Measurements from ENCODE around the gene SHC4.

SHC4 gene

GRCh38 chr15:48872632-48873031 is 91.1 kb downstream of the SHC4 start:
- H3K4me1 ChIP-seq (ENCODE audit: control insufficient read depth, insufficient read depth, low read length), result peaks cover 15% of the 10 kb centered on the region
- H3K9ac ChIP-seq (ENCODE audit: low read depth, low read length), result no peak overlapping the region
- H3K27me3 ChIP-seq (ENCODE audit: control insufficient read depth, insufficient read depth, low read length), result no peaks in the 10 kb centered on the region
- no peaks in the 10 kb centered on the region for H3K36me3 ChIP-seq (ENCODE audit: insufficient read depth, low read length)
- no peaks in the 10 kb centered on the region for H3K9me3 ChIP-seq (replicated peaks; ENCODE audit: low read length)
- H3K4me3 ChIP-seq (ENCODE audit: low read length), result no peak overlapping the region
- no peak overlapping the region for H3K4me2 ChIP-seq (ENCODE audit: low read length)

- no peaks in the 10 kb centered on the region for H3K9me3 ChIP-seq (replicated peaks; ENCODE audit: low read length)
- H3K4me2 ChIP-seq (ENCODE audit: low read length), result no peak overlapping the region
- H3K27me3 ChIP-seq (ENCODE audit: control insufficient read depth, insufficient read depth, low read length), result no peaks in the 10 kb centered on the region
- no peaks in the 10 kb centered on the region for H3K36me3 ChIP-seq (ENCODE audit: insufficient read depth, low read length)
- H3K4me3 ChIP-seq (ENCODE audit: low read length), result no peak overlapping the region
- peaks cover 20% of the 10 kb centered on the region for H3K4me1 ChIP-seq (ENCODE audit: control insufficient read depth, insufficient read depth, low read length)
- H3K9ac ChIP-seq (ENCODE audit: low read depth, low read length), result no peak overlapping the region
These were observed 92.2 kb downstream of the SHC4 start for GRCh38 chr15:48871542-48871941.

- Histone ChIP-seq H3K4me2 (ENCODE audit: low read length) (no peak overlapping the region), H3K4me3 (ENCODE audit: low read length) (no peak overlapping the region), H3K4me1 (ENCODE audit: control insufficient read depth, insufficient read depth, low read length) (peaks cover 35% of the 10 kb centered on the region), H3K9ac (ENCODE audit: low read depth, low read length) (no peak overlapping the region), H3K27me3 (ENCODE audit: control insufficient read depth, insufficient read depth, low read length) (no peaks in the 10 kb centered on the region), H3K36me3 (ENCODE audit: insufficient read depth, low read length) (no peaks in the 10 kb centered on the region), H3K9me3 (replicated peaks; ENCODE audit: low read length) (no peaks in the 10 kb centered on the region)
These were observed 93.8 kb downstream of the SHC4 start for GRCh38 chr15:48869966-48870365.

GRCh38 chr15:48868536-48868935 is 95.2 kb downstream of the SHC4 start:
- peak overlapping the region; percentile 33 for H3K4me2 ChIP-seq (ENCODE audit: low read length)
- H3K4me3 ChIP-seq (ENCODE audit: low read length), result no peak overlapping the region
- H3K9ac ChIP-seq (ENCODE audit: low read depth, low read length), result no peak overlapping the region
- H3K4me1 ChIP-seq (ENCODE audit: control insufficient read depth, insufficient read depth, low read length), result peaks cover 35% of the 10 kb centered on the region
- no peaks in the 10 kb centered on the region for H3K9me3 ChIP-seq (replicated peaks; ENCODE audit: low read length)
- no peaks in the 10 kb centered on the region for H3K27me3 ChIP-seq (ENCODE audit: control insufficient read depth, insufficient read depth, low read length)
- H3K36me3 ChIP-seq (ENCODE audit: insufficient read depth, low read length), result no peaks in the 10 kb centered on the region

- no peaks in the 10 kb centered on the region for H3K27me3 ChIP-seq (ENCODE audit: control insufficient read depth, insufficient read depth, low read length)
- no peak overlapping the region for H3K4me3 ChIP-seq (ENCODE audit: low read length)
- no peaks in the 10 kb centered on the region for H3K9me3 ChIP-seq (replicated peaks; ENCODE audit: low read length)
- no peaks in the 10 kb centered on the region for H3K36me3 ChIP-seq (ENCODE audit: insufficient read depth, low read length)
- no peak overlapping the region for H3K9ac ChIP-seq (ENCODE audit: low read depth, low read length)
- peak overlapping the region; percentile 27 for H3K4me2 ChIP-seq (ENCODE audit: low read length)
- H3K4me1 ChIP-seq (ENCODE audit: control insufficient read depth, insufficient read depth, low read length), result peaks cover 35% of the 10 kb centered on the region
These were observed 95.7 kb downstream of the SHC4 start for GRCh38 chr15:48868023-48868422.

GRCh38 chr15:48866141-48866563 is 97.6 kb downstream of the SHC4 start:
- no peaks in the 10 kb centered on the region for H3K27me3 ChIP-seq (ENCODE audit: control insufficient read depth, insufficient read depth, low read length)
- H3K4me1 ChIP-seq (ENCODE audit: control insufficient read depth, insufficient read depth, low read length), result peaks cover 35% of the 10 kb centered on the region
- no peaks in the 10 kb centered on the region for H3K36me3 ChIP-seq (ENCODE audit: insufficient read depth, low read length)
- peak overlapping the region; percentile 40 for H3K4me2 ChIP-seq (ENCODE audit: low read length)
- peak overlapping the region; percentile 24 for H3K9ac ChIP-seq (ENCODE audit: low read depth, low read length)
- H3K4me3 ChIP-seq (ENCODE audit: low read length), result no peak overlapping the region
- no peaks in the 10 kb centered on the region for H3K9me3 ChIP-seq (replicated peaks; ENCODE audit: low read length)

GRCh38 chr15:48865370-48866079 is 98.2 kb downstream of the SHC4 start:
- Histone ChIP-seq H3K27me3 (ENCODE audit: control insufficient read depth, insufficient read depth, low read length) (no peaks in the 10 kb centered on the region), H3K4me1 (ENCODE audit: control insufficient read depth, insufficient read depth, low read length) (peaks cover 35% of the 10 kb centered on the region), H3K4me3 (ENCODE audit: low read length) (no peak overlapping the region), H3K36me3 (ENCODE audit: insufficient read depth, low read length) (no peaks in the 10 kb centered on the region), H3K4me2 (ENCODE audit: low read length) (peak overlapping the region; percentile 40), H3K9me3 (replicated peaks; ENCODE audit: low read length) (no peaks in the 10 kb centered on the region), H3K9ac (ENCODE audit: low read depth, low read length) (peak overlapping the region; percentile 24)

GRCh38 chr15:48862705-48863104 is 101.0 kb downstream of the SHC4 start:
- Histone ChIP-seq H3K27me3 (ENCODE audit: control insufficient read depth, insufficient read depth, low read length) (no peaks in the 10 kb centered on the region), H3K4me3 (ENCODE audit: low read length) (no peak overlapping the region)

GRCh38 chr15:48861813-48862431 is 101.8 kb downstream of the SHC4 start:
- H3K27me3 ChIP-seq (ENCODE audit: control insufficient read depth, insufficient read depth, low read length), result no peaks in the 10 kb centered on the region
- no peak overlapping the region for H3K4me2 ChIP-seq (ENCODE audit: low read length)
- H3K36me3 ChIP-seq (ENCODE audit: insufficient read depth, low read length), result no peaks in the 10 kb centered on the region
- no peak overlapping the region for H3K9ac ChIP-seq (ENCODE audit: low read depth, low read length)
- H3K4me1 ChIP-seq (ENCODE audit: control insufficient read depth, insufficient read depth, low read length), result peaks cover 41% of the 10 kb centered on the region
- no peaks in the 10 kb centered on the region for H3K9me3 ChIP-seq (replicated peaks; ENCODE audit: low read length)
- no peak overlapping the region for H3K4me3 ChIP-seq (ENCODE audit: low read length)

More at GRCh38 chr15:48862705-48863104, 101.0 kb downstream of the SHC4 start:
- Histone ChIP-seq H3K9ac (ENCODE audit: low read depth, low read length) (no peak overlapping the region), H3K9me3 (replicated peaks; ENCODE audit: low read length) (no peaks in the 10 kb centered on the region), H3K4me2 (ENCODE audit: low read length) (no peak overlapping the region), H3K36me3 (ENCODE audit: insufficient read depth, low read length) (no peaks in the 10 kb centered on the region), H3K4me1 (ENCODE audit: control insufficient read depth, insufficient read depth, low read length) (peaks cover 42% of the 10 kb centered on the region)

- Histone ChIP-seq H3K4me1 (ENCODE audit: control insufficient read depth, insufficient read depth, low read length) (peaks cover 36% of the 10 kb centered on the region), H3K4me3 (ENCODE audit: low read length) (no peak overlapping the region), H3K36me3 (ENCODE audit: insufficient read depth, low read length) (no peaks in the 10 kb centered on the region), H3K4me2 (ENCODE audit: low read length) (no peak overlapping the region), H3K9ac (ENCODE audit: low read depth, low read length) (no peak overlapping the region), H3K27me3 (ENCODE audit: control insufficient read depth, insufficient read depth, low read length) (no peaks in the 10 kb centered on the region), H3K9me3 (replicated peaks; ENCODE audit: low read length) (no peaks in the 10 kb centered on the region)
These were observed 104.3 kb downstream of the SHC4 start for GRCh38 chr15:48859426-48859825.

- Histone ChIP-seq H3K4me3 (ENCODE audit: low read length) (no peak overlapping the region), H3K9ac (ENCODE audit: low read depth, low read length) (no peak overlapping the region), H3K36me3 (ENCODE audit: insufficient read depth, low read length) (no peaks in the 10 kb centered on the region), H3K27me3 (ENCODE audit: control insufficient read depth, insufficient read depth, low read length) (no peaks in the 10 kb centered on the region), H3K4me1 (ENCODE audit: control insufficient read depth, insufficient read depth, low read length) (peaks cover 36% of the 10 kb centered on the region), H3K9me3 (replicated peaks; ENCODE audit: low read length) (no peaks in the 10 kb centered on the region), H3K4me2 (ENCODE audit: low read length) (peak overlapping the region; percentile 5)
These were observed 105.3 kb downstream of the SHC4 start for GRCh38 chr15:48858401-48858800.

- H3K9ac ChIP-seq (ENCODE audit: low read depth, low read length), result no peak overlapping the region
- no peak overlapping the region for H3K4me3 ChIP-seq (ENCODE audit: low read length)
- H3K36me3 ChIP-seq (ENCODE audit: insufficient read depth, low read length), result no peaks in the 10 kb centered on the region
- no peaks in the 10 kb centered on the region for H3K27me3 ChIP-seq (ENCODE audit: control insufficient read depth, insufficient read depth, low read length)
- no peak overlapping the region for H3K4me2 ChIP-seq (ENCODE audit: low read length)
- H3K9me3 ChIP-seq (replicated peaks; ENCODE audit: low read length), result no peaks in the 10 kb centered on the region
- peaks cover 36% of the 10 kb centered on the region for H3K4me1 ChIP-seq (ENCODE audit: control insufficient read depth, insufficient read depth, low read length)
These were observed 106.8 kb downstream of the SHC4 start for GRCh38 chr15:48856942-48857341.

Data from skeletal muscle satellite cell (primary cell).